Tibial artery (tissue), 4 donors: ENCODE measurements around the gene IL12B.
"Not testable (repeated sequence)": the region's sequence is repeated elsewhere in the genome, so short reads cannot be mapped to it uniquely, and the experiment has no call there.

Source experiments
- DNase-seq, 2 donors: peaks; one replicate each; pipeline ENCODE4 v3.0.0-alpha.2; 2019
- H3K27ac ChIP-seq, 2 donors: fragments of 200-600 bp; sonication (generic) in 1 of 2; 1 replicate in 1 of 2; 2 replicates in 1 of 2; pipeline ENCODE4 v1.5.1; 2018 to 2019; ENCODE audit warnings: mild to moderate bottlenecking in 1 of 2
- H3K27me3 ChIP-seq, 2 donors: fragments of 200-600 bp; sonication (generic) in 1 of 2; one replicate each; pipeline versions ENCODE4 v1.5.1 to v1.6.0; 2016 to 2019
- H3K36me3 ChIP-seq, 3 donors: fragments of 200-600 bp; sonication (generic) in 2 of 3; one replicate each; pipeline ENCODE4 v1.5.1; 2016 to 2019; ENCODE audit warnings: mild to moderate bottlenecking in 2 of 3
- H3K4me1 ChIP-seq, 4 donors: fragments of 200-600 bp; sonication (generic) in 2 of 4; 1 replicate in 3 of 4; 2 replicates in 1 of 4; pipeline ENCODE4 v1.5.1; 2016 to 2019
- H3K4me3 ChIP-seq, 2 donors: fragments of 200-600 bp; sonication (generic) in 1 of 2; 1 replicate in 1 of 2; 2 replicates in 1 of 2; pipeline ENCODE4 v1.5.1; 2018 to 2019; ENCODE audit warnings: mild to moderate bottlenecking in 2 of 2
- H3K9me3 ChIP-seq, 3 donors: fragments of 200-600 bp; sonication (generic) in 1 of 3; one replicate each; pipeline ENCODE4 v1.5.1; 2016 to 2019
- intact Hi-C: fragments of 100-400 bp; cut with DNase I; formaldehyde crosslinking; loops from one replicate; pipeline ENCODE4 v1.15.0; 2023; ENCODE audit warnings: low total_unique reads
- TF ChIP-seq, protein P1 (sequence below), 2 experiments: fragments of 200-600 bp in 1 of 2; fragments of 450-650 bp in 1 of 2; IDR thresholded peaks; one replicate each; pipeline ENCODE4 v1.5.1; 2017 to 2019; ENCODE audit warnings: antibody characterized with exemption in 2 of 2, mild to moderate bottlenecking in 1 of 2, moderate library complexity in 1 of 2

IL12B gene

DNA sequence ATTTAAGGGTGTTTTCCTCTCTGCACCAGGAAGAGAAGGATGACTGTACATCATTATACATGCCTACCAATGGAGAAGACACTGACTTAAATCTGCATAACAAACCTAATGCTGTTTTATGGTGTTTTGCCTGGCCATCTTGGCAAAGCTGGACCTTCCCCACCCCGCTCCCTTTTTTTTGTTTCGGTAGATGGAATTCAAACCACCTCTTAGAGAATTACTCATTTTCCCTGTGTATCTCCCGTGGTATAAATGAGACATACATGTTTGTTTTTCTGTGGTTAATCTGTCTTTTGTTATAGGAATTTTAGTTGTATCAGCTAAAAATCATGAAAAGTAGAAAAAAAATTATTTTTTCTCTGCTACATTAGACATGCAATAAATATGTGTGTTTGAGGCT lies 28.8 kb downstream of the IL12B start:
- TF ChIP-seq, protein P1, sequence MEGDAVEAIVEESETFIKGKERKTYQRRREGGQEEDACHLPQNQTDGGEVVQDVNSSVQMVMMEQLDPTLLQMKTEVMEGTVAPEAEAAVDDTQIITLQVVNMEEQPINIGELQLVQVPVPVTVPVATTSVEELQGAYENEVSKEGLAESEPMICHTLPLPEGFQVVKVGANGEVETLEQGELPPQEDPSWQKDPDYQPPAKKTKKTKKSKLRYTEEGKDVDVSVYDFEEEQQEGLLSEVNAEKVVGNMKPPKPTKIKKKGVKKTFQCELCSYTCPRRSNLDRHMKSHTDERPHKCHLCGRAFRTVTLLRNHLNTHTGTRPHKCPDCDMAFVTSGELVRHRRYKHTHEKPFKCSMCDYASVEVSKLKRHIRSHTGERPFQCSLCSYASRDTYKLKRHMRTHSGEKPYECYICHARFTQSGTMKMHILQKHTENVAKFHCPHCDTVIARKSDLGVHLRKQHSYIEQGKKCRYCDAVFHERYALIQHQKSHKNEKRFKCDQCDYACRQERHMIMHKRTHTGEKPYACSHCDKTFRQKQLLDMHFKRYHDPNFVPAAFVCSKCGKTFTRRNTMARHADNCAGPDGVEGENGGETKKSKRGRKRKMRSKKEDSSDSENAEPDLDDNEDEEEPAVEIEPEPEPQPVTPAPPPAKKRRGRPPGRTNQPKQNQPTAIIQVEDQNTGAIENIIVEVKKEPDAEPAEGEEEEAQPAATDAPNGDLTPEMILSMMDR (IDR thresholded peaks at IDR 0.05) = no peak
- DNase-seq = no peak
- Histone ChIP-seq H3K27me3 (no peaks in the 10 kb centered on the region), H3K9me3 (peaks cover 0 to 28% (median 22%) of the 10 kb centered on the region in 3 donors), H3K36me3 (no peaks in the 10 kb centered on the region), H3K27ac (no peak overlapping the region), H3K4me1 (no peaks in the 10 kb centered on the region), H3K4me3 (no peak overlapping the region)
- intact Hi-C loops = no loop called here

DNA sequence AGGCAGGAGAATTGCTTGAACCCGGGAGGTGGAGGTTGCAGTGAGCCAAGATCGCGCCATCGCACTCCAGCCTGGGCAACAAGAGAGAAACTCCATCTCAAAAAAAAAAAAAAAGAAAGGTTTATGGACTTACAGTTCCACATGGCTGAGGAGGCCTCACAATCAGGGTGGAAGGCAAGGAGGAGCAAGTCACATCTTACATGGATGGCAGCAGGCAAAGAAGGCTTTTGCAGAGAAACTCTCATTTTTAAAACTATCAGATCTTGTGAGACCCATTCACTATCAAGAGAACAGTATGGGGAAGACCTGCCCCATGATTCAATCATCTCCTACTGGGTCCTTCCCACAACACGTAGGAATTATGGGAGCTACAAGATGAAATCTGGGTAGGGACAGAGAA lies 33.0 kb downstream of the IL12B start:
- H3K4me1 ChIP-seq, H3K27ac ChIP-seq, intact Hi-C loops, DNase-seq, H3K36me3 ChIP-seq, H3K4me3 ChIP-seq, H3K27me3 ChIP-seq: not testable (repeated sequence)
- peaks cover 0 to 28% (median 22%) of the 10 kb centered on the region in 3 donors for H3K9me3 ChIP-seq

DNA sequence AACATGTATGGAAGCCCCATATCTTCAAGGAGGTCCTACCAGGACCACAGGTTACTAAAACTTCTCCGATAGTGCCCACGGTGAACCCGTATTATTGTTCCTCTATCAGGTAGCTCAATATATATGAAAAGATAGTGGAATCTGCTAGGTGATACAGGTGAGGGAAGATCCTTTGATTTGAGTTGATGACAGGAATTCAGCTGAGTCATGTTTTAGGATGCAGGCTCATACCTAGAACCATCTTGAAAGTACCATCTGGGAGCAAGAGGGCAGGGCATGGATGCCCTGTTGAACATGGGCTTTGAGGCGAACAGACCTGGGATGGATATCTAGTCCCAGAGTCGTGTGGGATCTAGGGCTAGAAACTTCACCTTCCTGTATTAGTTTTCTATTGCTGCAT lies 35.4 kb downstream of the IL12B start:
- no peak for DNase-seq
- Histone ChIP-seq H3K27ac (no peak overlapping the region), H3K4me3 (no peak overlapping the region), H3K27me3 (no peaks in the 10 kb centered on the region), H3K9me3 (peaks cover 0 to 16% (median 10%) of the 10 kb centered on the region in 3 donors), H3K4me1 (no peaks in the 10 kb centered on the region), H3K36me3 (no peaks in the 10 kb centered on the region)
- intact Hi-C loops = no loop called here
- TF ChIP-seq, protein P1 (IDR thresholded peaks at IDR 0.05) = no peak

DNA sequence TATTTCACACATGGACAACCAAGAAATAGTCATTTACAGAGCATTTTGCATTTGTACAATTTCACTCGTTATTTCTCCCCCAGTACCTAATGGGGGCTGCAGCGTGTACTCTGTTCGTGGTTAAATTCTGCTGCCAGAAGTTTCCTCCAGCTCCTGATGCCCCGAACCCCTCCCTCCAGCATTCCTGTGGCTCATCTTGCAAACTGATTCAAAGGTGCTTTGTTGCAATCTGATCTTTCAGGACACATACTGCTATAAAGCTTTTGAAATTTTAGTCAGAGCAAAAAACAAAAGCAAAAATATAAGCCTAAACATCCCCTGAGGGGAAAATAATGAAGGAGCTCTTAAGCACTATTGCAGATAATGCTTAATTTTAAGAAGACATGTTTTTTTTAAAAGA lies 39.5 kb downstream of the IL12B start:
- TF ChIP-seq, protein P1 (IDR thresholded peaks at IDR 0.05) = no peak
- Histone ChIP-seq H3K27ac (no peak overlapping the region), H3K27me3 (no peaks in the 10 kb centered on the region), H3K4me1 (no peaks in the 10 kb centered on the region), H3K9me3 (no peaks in the 10 kb centered on the region), H3K4me3 (no peak overlapping the region), H3K36me3 (no peaks in the 10 kb centered on the region)
- intact Hi-C loops = no loop called here
- DNase-seq = no peak

DNA sequence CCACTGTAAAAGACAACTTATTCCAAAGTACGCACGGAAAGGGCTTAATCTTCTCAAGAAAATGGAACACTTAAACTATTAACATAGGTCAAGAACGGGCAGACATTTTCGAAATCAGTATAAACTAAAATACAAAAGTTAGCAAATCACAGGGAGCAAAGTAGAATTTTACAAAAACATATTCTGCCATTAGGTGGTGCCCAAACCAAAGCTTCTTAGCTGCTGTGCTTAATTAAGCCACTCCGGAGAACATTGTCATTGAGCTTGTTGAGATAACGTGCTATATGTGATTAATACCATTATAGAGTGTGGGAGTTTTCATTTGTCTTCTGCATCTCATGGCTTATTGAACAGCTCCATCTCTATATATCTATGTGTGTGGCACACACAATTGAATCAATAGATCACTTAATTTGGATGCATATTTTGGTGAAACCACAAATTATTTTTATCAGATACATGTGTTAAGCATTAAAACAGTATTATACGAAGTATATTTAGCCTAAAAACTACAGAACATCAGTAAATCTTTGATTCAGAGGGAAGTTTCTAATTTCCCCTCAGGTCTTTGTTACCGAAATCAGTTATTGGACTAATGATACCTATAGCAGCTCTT lies 43.8 kb downstream of the IL12B start:
- Histone ChIP-seq H3K4me3 (no peak overlapping the region), H3K36me3 (peaks cover 7 to 20% (median 8%) of the 10 kb centered on the region in 3 donors), H3K27ac (no peak overlapping the region), H3K4me1 (no peaks in the 10 kb centered on the region), H3K9me3 (no peaks in the 10 kb centered on the region), H3K27me3 (no peaks in the 10 kb centered on the region)
- TF ChIP-seq, protein P1 (IDR thresholded peaks at IDR 0.05) = peak; percentile 19 to 21
- intact Hi-C loops = no loop called here
- no peak for DNase-seq

DNA sequence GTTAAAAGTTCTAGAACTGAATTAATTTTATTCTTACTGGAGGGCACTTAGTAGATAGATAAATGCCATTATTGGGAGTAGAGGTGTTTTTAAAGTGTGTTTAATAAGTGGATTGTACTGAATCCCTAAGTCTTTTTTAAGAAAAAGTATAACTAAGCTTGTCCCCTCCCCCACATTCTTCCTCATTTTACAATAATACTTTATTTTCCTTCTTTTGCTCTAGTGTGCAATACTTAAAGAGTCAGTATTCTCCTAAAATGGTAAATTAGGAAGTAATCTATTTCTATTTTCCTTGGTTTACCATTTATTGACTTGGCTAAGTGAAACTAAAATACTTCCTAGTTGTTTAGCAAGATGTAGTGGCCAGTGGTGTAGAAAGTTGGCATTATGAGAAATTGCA lies 55.6 kb downstream of the IL12B start:
- Histone ChIP-seq H3K4me1 (no peaks in the 10 kb centered on the region), H3K36me3 (peaks cover 27 to 70% (median 57%) of the 10 kb centered on the region in 3 donors), H3K4me3 (no peak overlapping the region), H3K9me3 (no peaks in the 10 kb centered on the region), H3K27ac (no peak overlapping the region), H3K27me3 (no peaks in the 10 kb centered on the region)
- no peak for DNase-seq
- intact Hi-C loops = no loop called here
- TF ChIP-seq, protein P1 (IDR thresholded peaks at IDR 0.05) = no peak
